Fibroblast of skin of scalp (primary cell): ENCODE data around the gene NPBWR2.

Experiments used
- DNase-seq: peaks from one replicate; pipeline ENCODE4 v3.0.0-alpha.2; 2013

NPBWR2 gene

DNA sequence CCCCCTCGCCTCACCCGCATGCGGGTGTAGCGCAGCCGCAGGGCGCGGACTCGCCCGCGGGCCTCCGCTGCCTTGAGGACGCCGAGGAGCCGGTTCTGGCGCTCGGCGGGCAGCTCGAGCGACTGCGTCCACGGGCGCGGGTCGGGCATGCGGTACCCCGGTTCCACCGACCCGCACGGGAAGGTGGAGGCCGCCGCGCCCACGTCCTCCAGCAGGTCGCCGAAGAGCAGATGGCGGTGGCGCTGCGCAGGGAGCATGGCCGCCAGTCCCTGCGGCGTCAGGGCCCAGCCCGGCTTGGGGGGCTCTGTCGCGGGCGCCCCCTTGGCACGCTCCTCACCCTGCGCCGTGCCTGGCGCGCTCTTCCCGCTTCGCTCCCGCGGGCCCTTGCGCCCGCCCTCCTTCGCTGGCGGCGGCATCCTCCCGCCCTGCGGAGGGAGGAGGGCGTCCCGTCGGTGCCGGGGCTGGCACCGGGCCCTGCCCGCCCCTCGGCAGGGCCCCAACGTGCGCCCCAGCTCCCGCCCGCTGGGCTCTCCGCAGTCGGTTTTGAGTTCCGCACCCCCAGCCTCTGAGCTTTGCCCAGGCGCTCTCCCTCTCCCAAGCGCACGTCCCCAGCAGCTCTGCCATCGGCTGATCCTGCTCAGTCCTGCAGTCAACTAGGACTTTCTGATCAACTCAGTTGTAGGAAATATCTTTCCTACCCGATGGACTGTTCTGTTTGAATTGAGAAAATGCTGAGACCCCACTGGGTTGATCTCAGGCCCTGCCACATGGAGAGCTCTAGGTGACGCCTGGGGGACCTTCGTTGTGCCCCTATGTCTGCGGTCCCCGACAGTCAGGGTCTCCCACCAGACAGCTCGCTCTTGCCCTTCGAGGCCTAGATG lies 23.3 kb downstream of the NPBWR2 start, which contains the start of gene LKAAEAR1:
Gene LKAAEAR1, minus strand, starts transcription at position 595 of the 881 bp plus-strand sequence. Its CDS starts 179 bp downstream, at position 416.
- no peak for DNase-seq

DNA sequence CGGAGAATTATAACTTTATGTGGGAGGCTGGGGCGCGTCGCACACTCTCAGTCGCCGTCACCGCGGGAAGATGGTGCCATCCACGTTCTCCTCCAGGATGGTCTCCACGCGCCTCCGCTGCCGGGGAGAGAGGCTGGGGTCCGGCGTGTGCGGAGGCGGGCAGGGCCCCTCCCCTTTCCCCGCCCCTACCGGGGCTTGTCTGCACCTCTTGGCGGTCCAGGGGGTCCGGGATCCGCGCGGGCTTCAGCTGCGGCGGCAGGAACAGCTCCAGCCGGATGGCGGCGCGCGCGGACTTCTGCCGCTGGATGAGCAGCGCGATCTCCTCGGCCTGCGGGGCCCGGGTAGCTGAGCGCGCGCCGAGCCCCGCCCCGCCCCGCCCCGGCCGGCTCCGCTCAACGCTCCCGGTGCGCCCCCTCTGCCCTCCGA lies 24.0 kb downstream of the NPBWR2 start:
- peak; percentile 71 for DNase-seq

DNA sequence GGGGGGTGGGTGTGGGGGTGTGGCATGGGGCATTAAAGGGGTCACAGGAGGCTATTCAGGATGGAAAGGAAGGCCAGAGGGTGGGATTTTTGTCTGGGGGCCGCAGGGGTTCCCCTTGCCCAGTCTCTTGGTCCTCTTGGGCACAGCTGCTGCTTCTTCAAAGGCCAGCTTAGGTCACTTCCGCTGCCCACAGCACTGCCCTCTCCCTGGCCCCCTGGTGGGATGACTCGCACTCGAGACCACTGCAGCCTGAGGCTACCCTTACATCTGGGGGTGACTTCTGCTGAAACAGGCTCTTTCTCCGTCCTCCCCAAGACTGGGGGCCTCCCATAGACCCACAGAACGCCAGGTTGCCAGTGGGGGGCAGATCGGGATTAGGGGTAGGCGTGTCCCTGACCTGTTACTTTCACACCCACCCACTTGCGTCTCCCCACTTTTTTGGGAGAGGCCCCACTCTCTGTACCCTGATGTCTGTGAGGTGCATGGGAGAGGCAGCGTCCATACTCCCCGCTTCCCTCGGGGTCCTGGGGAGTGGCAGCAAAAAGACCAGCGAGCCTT lies 24.5 kb downstream of the NPBWR2 start:
- no peak for DNase-seq

DNA sequence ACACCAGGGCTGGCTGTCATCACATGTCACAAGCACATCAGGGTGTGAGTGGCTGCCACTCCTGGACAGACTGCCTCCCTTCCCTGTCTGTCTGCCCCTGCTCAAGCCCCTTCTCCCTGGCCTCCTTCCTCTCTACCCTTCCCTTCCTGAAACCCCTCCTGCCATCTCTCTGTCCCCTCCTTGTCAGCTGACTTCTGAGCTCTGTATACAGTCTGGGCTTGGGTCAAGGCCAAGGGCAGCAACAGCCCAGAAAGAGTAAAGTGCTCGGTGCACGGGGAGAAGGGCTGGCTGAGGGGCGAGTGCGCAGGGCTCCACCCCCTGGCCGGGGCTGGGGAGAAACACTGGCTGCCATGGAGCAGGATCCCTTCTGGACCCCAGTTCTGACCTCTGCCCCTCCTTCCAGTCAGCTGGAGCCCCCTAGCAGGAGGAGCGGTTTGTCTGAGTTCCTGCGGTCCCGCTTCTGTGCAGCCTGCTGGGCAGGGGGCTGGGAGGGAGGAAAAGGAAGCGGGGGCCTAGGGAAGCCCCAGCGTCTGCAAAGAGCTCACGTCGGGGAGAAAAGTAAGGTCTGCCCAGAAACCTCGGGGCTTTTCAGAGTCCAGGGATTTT lies 25.1 kb downstream of the NPBWR2 start:
- no peak for DNase-seq

- no peak for DNase-seq
Observed at GRCh38 chr20:64081624-64081964, 25.8 kb downstream of the NPBWR2 start.

GRCh38 chr20:64080813-64081623 lies 26.3 kb downstream of the NPBWR2 start:
- DNase-seq, result no peak

DNA sequence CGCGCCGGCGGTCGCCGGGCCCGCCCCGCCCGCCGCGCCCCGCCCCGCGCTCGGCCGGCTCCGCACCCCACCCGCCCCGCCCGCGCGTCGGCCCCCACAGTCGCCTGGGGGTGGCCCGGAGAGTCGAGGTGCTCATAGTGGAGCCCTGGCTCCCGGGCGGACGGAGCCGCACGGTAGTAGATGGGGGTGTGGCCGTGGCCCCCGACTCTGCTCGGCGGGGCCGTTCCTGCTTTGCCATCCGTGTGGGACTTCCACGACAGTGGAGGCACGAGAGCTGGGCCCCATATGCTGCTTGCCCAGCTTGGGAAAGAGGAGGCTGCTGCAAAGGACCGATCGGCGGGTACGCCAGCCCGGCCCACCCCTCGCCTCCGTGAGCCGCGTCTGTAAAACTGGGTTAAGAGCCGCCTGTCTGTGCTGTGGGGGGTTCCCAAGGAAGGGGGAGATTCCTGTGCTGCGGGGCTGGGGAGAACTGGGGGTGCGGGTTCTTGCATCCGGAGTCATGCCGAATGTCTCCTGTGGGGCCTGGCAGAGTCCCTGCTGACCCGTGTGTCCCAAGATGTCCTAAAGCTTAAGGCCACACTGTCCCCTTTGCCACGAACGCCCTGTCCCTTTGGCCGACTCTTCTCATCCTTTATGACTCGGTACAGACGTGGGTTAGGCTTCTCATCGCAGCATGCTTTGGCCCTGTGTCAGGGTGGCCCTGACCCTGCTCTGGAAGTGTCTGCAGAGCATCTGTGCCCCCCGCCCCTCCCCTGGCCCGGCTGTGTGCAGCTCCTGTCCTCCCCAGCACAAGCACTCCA lies 27.2 kb downstream of the NPBWR2 start, which contains the start of gene OPRL1:
Gene OPRL1, plus strand, starts transcription at position 70 of the 800 bp plus-strand sequence. CDS start 12,639 bp downstream, outside the sequence.
- DNase-seq, result peak; percentile 9

DNA sequence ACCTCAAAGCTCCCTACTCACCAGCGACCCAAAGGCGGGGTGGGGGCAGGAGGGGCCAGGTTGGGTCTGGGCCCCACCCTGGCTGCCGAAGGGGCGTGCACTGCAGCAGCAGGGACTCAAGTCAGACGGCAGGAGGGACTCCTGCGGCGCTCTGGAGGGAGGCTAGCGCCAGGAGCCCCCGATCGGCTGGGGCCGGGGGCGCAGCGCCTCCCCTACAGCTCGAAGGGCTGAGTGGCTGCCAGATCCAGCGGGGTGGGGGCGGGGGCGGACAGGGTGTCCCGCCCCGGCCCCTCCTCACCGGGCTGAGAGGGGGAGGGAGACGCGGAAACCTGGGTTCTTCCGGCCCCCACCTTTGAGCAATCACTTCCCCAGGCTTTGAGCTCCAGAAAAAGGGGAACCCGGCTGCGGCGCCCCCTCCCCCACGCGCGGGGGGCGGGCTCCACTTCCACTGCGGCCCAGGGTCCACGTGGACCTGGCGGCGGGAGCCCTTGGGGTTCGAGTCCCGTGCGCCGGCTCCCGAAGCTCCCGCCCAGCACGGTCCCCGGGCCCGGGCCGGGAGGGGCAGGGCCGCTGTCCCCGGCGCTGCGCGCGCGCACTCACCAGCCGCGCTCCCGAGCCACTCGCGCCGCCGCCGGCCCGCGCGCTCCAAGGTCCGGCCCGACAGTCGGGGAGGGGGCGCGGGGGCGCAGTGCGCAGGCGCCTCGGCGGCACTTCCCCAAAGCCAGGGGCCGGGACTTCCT lies 27.9 kb downstream of the NPBWR2 start, which contains the start of gene RGS19:
Gene RGS19, minus strand, starts transcription at position 246 of the 740 bp plus-strand sequence. CDS start 2,632 bp downstream, outside the sequence.
- peak; percentile 73 for DNase-seq

- DNase-seq, result no peak
Observed at GRCh38 chr20:64078934-64079272, 28.5 kb downstream of the NPBWR2 start.

- no peak for DNase-seq
Observed at GRCh38 chr20:64077876-64078551, 29.4 kb downstream of the NPBWR2 start.

DNA sequence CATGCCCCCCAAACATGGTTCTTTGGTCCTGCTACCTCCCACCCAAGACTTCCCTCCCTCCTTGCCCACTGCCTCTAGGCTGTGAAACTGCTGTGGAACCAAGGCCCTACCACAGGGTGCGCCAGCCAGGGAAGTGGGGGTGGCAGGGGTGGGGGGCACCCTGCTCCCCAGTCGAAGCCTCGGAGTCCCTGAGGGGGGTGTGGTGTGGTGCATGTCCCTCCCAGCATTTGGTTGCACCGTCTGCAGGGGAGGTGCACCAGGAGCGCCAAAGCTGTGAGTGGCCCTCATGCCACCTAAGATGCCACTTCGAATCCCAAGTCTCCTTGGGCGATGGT lies 29.9 kb downstream of the NPBWR2 start:
- no peak for DNase-seq

- DNase-seq, result no peak
Observed at GRCh38 chr20:64077094-64077493, 30.3 kb downstream of the NPBWR2 start.

GRCh38 chr20:64076061-64076997 lies 31.0 kb downstream of the NPBWR2 start:
- DNase-seq, result no peak

GRCh38 chr20:64075556-64075955 lies 31.8 kb downstream of the NPBWR2 start:
- DNase-seq, result no peak

- no peak for DNase-seq
Observed at GRCh38 chr20:64074963-64075362, 32.4 kb downstream of the NPBWR2 start.

DNA sequence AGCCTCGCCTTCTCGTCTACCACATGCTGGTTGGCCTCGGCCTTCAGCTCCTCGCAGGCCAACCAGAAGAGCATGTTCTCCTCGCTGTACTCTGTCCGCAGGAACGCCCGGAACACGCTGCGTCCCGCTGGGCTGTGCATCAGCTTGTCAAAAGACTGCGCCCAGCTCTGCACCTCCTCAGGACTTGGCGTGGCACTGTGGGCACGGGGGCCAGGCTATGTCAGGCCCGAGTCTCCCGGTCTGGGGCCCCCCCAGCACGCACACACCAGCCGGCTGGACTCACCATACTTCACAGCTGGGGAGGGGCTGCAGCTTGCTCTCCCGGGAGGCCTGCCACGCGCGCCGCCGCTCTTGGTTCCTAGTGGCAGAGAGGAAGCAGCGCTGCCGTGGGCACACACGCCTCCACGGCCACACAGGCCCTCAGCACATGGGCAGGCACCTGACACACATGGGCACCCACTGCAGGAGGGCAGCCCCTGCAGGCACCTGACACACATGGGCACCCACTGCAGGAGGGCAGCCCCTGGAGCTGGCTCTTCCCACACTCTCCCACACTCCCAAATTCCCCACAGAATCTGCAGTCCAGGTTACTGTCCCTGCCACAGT lies 33.1 kb downstream of the NPBWR2 start:
- no peak for DNase-seq

DNA sequence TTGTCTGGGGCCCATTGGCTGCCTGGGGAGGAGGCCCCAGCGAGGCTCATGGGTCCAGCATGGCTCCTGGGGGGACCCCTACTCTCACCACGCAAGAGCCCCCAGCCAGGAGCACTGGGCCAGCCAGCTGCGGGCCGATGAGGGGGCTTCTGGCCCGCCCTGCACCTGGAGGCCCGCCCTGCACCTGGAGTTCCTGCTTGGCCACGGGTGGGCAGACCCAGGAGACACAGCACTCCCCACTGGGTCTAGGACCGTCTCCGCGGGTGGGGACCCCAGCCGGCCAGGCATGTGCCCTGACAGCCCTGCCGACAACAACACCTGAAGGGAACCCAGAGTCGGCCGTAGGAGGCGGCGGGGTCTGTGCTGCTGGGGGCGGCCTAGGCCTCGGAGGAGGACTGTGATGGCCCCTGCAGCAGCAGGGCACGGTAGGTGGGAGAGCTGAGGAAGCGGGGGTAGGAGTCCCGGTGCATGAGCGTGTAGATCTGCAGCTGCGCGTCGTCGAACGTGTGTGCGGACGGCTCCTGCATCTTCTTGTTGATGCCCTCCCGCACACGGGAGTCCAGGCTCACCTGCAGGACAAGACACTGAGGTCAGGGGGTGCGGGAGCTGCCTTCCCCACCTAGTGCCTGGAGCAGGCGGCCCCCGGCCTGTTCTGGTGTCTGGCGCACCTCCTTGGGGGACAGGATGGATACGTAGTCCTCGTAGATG lies 33.7 kb downstream of the NPBWR2 start:
- no peak for DNase-seq

DNA sequence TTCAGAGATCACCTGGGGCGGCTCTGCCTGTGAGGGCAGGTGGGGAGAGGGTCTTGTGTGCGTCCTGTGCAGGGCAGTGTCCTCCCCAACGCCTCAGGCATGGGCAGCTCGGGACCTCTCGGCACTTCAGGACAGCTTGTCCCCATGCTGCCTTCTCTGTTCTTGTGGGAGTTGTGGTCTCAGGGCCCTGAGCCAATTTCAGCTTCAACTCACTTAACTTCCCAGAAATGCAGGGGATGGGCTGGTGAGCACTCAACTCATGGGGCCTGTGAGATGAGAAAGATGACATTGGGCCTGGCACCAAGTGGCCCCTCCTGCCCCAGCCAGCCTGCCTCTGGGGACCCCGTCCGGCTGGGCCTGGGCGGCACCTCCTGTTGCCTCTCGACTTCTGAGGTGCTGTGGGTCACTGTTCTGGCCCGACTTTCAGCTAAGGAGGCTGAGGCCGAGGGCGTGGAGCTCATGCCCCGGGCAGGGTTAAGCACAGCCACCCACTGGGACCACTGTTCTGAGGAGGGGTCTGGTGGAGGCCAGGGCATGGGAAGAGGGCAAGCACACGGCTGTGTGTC lies 34.8 kb downstream of the NPBWR2 start:
- no peak for DNase-seq
